ENCODE results near the gene IRF3. TPM values are rescaled to one million over a fixed set of nuclear protein-coding genes. Genes with fewer than 3 reads are reported as not detected.

Gene IRF3
- total RNA-seq, 1 donor from 2014 or later, result 75.9 TPM

GRCh38 chr19:49672131-49672919 is 6.7 kb upstream of the IRF3 start:
- DNase-seq (ENCODE audit: low spot score in 2 of 2), result peak in 1 of 2 donors; percentile 87

GRCh38 chr19:49669516-49669915 is 3.9 kb upstream of the IRF3 start:
- no peaks in the 10 kb centered on the region for H3K9me3 ChIP-seq
- no peak overlapping the region for H3K27ac ChIP-seq
- TF ChIP-seq CTCF (IDR thresholded peaks at IDR 0.05), result no peak
- DNase-seq (ENCODE audit: low spot score in 2 of 2), result no peak
- H3K36me3 ChIP-seq, result no peaks in the 10 kb centered on the region
- no peaks in the 10 kb centered on the region for H3K27me3 ChIP-seq
- intact Hi-C loops (cut with DNase I), result no loop called here
- no peak overlapping the region for H3K4me3 ChIP-seq
- H3K4me1 ChIP-seq, result peaks cover 0 to 13% of the 10 kb centered on the region in 2 donors

More at GRCh38 chr19:49672131-49672919, 6.7 kb upstream of the IRF3 start:
- peak overlapping the region in 1 of 2 donors; percentile 27 for H3K4me3 ChIP-seq
- peak; percentile 74 to 94 (median 91) for TF ChIP-seq CTCF (IDR thresholded peaks at IDR 0.05)
- peaks cover 0 to 8% of the 10 kb centered on the region in 2 donors for H3K4me1 ChIP-seq
- H3K9me3 ChIP-seq, result no peaks in the 10 kb centered on the region
- intact Hi-C loops (cut with DNase I), result loop anchor here (10.0 kb wide), 1 partner anchor 1038 kb away; the partner anchor contains the start of gene DBP
- H3K36me3 ChIP-seq, result no peaks in the 10 kb centered on the region
- H3K27me3 ChIP-seq, result no peaks in the 10 kb centered on the region
- peak overlapping the region; percentile 17 to 54 for H3K27ac ChIP-seq

- Histone ChIP-seq H3K36me3 (peaks cover 4 to 8% of the 10 kb centered on the region in 2 donors), H3K27ac (no peak overlapping the region), H3K9me3 (no peaks in the 10 kb centered on the region), H3K27me3 (no peaks in the 10 kb centered on the region), H3K4me1 (peaks cover 0 to 21% of the 10 kb centered on the region in 2 donors), H3K4me3 (no peak overlapping the region)
- TF ChIP-seq CTCF (IDR thresholded peaks at IDR 0.05), result no peak
- intact Hi-C loops (cut with DNase I), result no loop called here
- DNase-seq (ENCODE audit: low spot score in 2 of 2), result no peak
These were observed 1.8 kb upstream of the IRF3 start for GRCh38 chr19:49667473-49667872.

- Histone ChIP-seq H3K4me1 (peaks cover 0 to 18% of the 10 kb centered on the region in 2 donors), H3K27me3 (no peaks in the 10 kb centered on the region), H3K36me3 (peaks cover 18 to 22% of the 10 kb centered on the region in 2 donors), H3K27ac (peak overlapping the region; percentile 87 to 89), H3K4me3 (peak overlapping the region; percentile 83), H3K9me3 (no peaks in the 10 kb centered on the region)
- no peak for TF ChIP-seq CTCF (IDR thresholded peaks at IDR 0.05)
- no peak for DNase-seq (ENCODE audit: low spot score in 2 of 2)
- intact Hi-C loops (cut with DNase I), result no loop called here
These were observed 425 bp upstream of the IRF3 start for GRCh38 chr19:49666120-49666444.

GRCh38 chr19:49665036-49665350 is 664 bp downstream of the IRF3 start:
- peaks cover 0 to 18% of the 10 kb centered on the region in 2 donors for H3K4me1 ChIP-seq
- peak overlapping the region; percentile 83 for H3K4me3 ChIP-seq
- H3K27me3 ChIP-seq, result no peaks in the 10 kb centered on the region
- peak overlapping the region; percentile 87 to 89 for H3K27ac ChIP-seq
- H3K36me3 ChIP-seq, result peaks cover 28 to 31% of the 10 kb centered on the region in 2 donors
- no peak for DNase-seq (ENCODE audit: low spot score in 2 of 2)
- intact Hi-C loops (cut with DNase I), result loop anchor here (1.0 kb wide), 1 partner anchor 11 kb away; no protein-coding TSS in a partner anchor
- no peaks in the 10 kb centered on the region for H3K9me3 ChIP-seq
- TF ChIP-seq CTCF (IDR thresholded peaks at IDR 0.05), result no peak
